Measurements from ENCODE around the gene KCNIP4.

DNA sequence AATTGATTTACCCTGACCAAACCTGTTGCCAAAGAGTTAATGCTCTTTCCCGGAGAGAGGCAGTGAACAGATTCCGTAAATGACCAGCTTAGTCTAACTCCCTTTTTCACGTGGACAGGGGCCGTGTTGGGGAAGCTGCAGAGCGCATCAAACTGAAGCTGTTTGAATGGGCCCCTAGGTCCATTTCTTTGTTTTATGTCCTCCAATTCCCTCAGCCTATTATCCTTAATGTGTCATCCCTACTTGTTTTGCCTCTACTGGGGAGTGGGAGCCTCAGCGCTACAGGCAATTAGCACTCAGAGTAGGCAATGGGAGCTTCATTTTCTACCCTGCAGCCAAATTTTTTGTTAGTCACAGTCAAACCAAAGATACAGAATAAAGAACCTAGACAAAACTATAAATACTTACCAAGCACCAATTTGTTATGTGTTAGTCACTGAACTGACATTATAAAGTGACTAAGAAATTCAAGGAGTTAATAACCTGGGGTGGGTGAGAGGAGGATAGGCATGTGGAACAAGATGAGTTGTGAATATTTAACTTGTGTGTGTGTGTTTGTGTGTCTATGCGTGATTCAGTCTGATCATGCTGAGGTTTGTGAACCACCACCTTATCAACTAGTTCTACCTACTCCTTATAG, 830.9 kb downstream of the KCNIP4 start:
- TF ChIP-seq CTCF (IDR thresholded peaks at IDR 0.05; ENCODE audit: extremely low read depth in 1 of 2, insufficient read depth in 1 of 2, low read depth in 1 of 2, low read length in 2 of 2) (no peak), FOS (IDR thresholded peaks at IDR 0.05; ENCODE audit: borderline replicate concordance, insufficient read depth, low read length) (no peak), POLR2A (IDR thresholded peaks at IDR 0.05; ENCODE audit: low read depth, low read length) (no peak), MYC (IDR thresholded peaks at IDR 0.05; ENCODE audit: low read depth, low read length) (no peak), JUN (IDR thresholded peaks at IDR 0.05; ENCODE audit: borderline replicate concordance, insufficient read depth, insufficient read length, low read depth) (no peak), EZH2 (IDR thresholded peaks at IDR 0.05; ENCODE audit: borderline replicate concordance, low read depth, low read length, severe bottlenecking) (no peak)

Data from endothelial cell of umbilical vein (primary cell).